Measurements from ENCODE around the gene STX8.
A peak's percentile ranks its signal among the peaks of the same experiment; 100 is the strongest.

The STX8 gene

DNA sequence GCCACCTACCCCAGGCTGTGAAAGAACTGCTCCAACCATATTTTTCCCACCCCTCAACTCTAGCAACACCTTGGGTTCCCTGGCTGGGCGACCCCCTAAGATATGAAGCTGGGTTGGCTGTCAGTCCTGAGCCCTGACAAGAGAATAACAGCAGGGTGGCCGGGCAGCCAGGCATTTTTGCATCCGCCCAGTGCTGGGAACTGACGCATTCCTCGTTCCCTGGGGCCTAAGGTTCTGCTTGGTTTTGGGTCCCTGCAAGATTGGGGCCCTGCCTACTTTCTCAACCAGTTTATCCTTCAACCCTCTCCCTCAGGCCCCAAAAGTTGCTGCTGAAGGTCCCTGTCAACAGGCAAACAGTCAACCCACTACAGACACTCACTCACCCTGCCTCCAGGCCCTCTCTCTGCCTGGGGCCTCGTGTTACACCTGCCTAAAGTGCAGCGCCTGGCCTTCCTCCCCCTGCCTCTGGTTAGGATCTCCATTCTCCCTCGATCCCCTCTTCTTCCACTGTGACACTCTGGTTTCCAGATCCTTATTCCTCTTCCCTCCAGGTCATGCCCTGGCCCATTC, 151.5 kb downstream of the STX8 start:
- peaks cover 3% of the 10 kb centered on the region for H3K4me1 ChIP-seq (ENCODE audit: control insufficient read depth, insufficient read depth, low read depth, low read length)
- H2BK5ac ChIP-seq (ENCODE audit: low read depth, low read length, poor library complexity, severe bottlenecking): no peak overlapping the region
- no peak overlapping the region for H3K4ac ChIP-seq (ENCODE audit: low read depth in 1 of 2, low read length in 2 of 2)
- H2BK12ac ChIP-seq (ENCODE audit: low read length in 2 of 2): no peak overlapping the region
- WGBS: 70% methylated on average over 8 of the region's 8 CpGs
- no peak for DNase-seq
- no peak overlapping the region for H3K4me3 ChIP-seq (ENCODE audit: insufficient read depth in 1 of 2, low read depth in 1 of 2, low read length in 2 of 2)
- no peaks in the 10 kb centered on the region for H3K9me3 ChIP-seq (ENCODE audit: control insufficient read depth, low read length)
- H3K23ac ChIP-seq (ENCODE audit: low read length in 2 of 2): no peak overlapping the region
- H2AFZ ChIP-seq (ENCODE audit: low read depth, low read length): no peak overlapping the region
- no peak overlapping the region for H2BK120ac ChIP-seq (ENCODE audit: low read depth, low read length)
- no peak overlapping the region for H4K8ac ChIP-seq (ENCODE audit: low read length)
- H4K91ac ChIP-seq (ENCODE audit: low read length): no peak overlapping the region
- H3K4me2 ChIP-seq (ENCODE audit: low read length, poor library complexity, severe bottlenecking): no peak overlapping the region
- H3K18ac ChIP-seq (ENCODE audit: low read depth in 1 of 2, low read length in 2 of 2): no peak overlapping the region
- no peak overlapping the region for H3K27ac ChIP-seq (ENCODE audit: low read length, poor library complexity, severe bottlenecking)
- no peaks in the 10 kb centered on the region for H3K27me3 ChIP-seq (ENCODE audit: control insufficient read depth in 1 of 2, insufficient read depth in 1 of 2, low read length in 2 of 2)
- no peaks in the 10 kb centered on the region for H3K79me1 ChIP-seq (replicated peaks; ENCODE audit: low read length, poor library complexity, severe bottlenecking)
- no peak overlapping the region for H3K9ac ChIP-seq (ENCODE audit: low read length)
- H3K36me3 ChIP-seq (ENCODE audit: control insufficient read depth in 1 of 2, insufficient read depth in 2 of 2, low read depth in 1 of 2, low read length in 2 of 2): no peaks in the 10 kb centered on the region
- H2AK5ac ChIP-seq (ENCODE audit: low read length, severe bottlenecking): no peak overlapping the region
- no peak overlapping the region for H2BK15ac ChIP-seq (ENCODE audit: low read depth, poor library complexity, severe bottlenecking)
- no peak overlapping the region for H3K14ac ChIP-seq (ENCODE audit: low read length in 2 of 2)

DNA sequence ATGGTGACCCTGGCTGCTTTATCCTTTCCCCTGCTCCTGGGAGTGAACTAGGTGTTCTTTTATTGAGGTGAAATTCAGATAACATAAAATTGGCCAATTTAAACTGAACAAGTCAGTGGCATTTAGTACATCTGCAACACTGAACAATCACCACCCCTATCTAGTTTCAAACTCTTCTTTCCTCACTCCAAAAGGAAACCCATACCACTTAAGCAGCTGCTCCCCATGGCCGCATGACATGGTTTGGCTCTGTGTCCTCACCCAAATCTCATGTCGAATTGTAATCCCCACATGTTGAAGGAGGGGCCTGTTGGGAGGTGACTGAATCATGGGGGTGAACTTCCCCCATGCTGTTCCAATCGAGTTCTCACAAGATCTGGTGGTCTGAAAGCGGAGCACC, 154.1 kb downstream of the STX8 start:
- H2BK12ac ChIP-seq (ENCODE audit: low read length in 2 of 2): no peak overlapping the region
- no peaks in the 10 kb centered on the region for H3K27me3 ChIP-seq (ENCODE audit: control insufficient read depth in 1 of 2, insufficient read depth in 1 of 2, low read length in 2 of 2)
- H4K8ac ChIP-seq (ENCODE audit: low read length): no peak overlapping the region
- H2BK120ac ChIP-seq (ENCODE audit: low read depth, low read length): no peak overlapping the region
- peaks cover 11% of the 10 kb centered on the region for H3K9me3 ChIP-seq (ENCODE audit: control insufficient read depth, low read length)
- no peak overlapping the region for H3K4me3 ChIP-seq (ENCODE audit: insufficient read depth in 1 of 2, low read depth in 1 of 2, low read length in 2 of 2)
- no peak overlapping the region for H2BK15ac ChIP-seq (ENCODE audit: low read depth, poor library complexity, severe bottlenecking)
- H3K36me3 ChIP-seq (ENCODE audit: control insufficient read depth in 1 of 2, insufficient read depth in 2 of 2, low read depth in 1 of 2, low read length in 2 of 2): no peaks in the 10 kb centered on the region
- no peak overlapping the region for H3K27ac ChIP-seq (ENCODE audit: low read length, poor library complexity, severe bottlenecking)
- no peak overlapping the region for H3K4me2 ChIP-seq (ENCODE audit: low read length, poor library complexity, severe bottlenecking)
- H2AK5ac ChIP-seq (ENCODE audit: low read length, severe bottlenecking): no peak overlapping the region
- DNase-seq: no peak
- H3K4me1 ChIP-seq (ENCODE audit: control insufficient read depth, insufficient read depth, low read depth, low read length): peaks cover 1% of the 10 kb centered on the region
- 99% methylated on average over 4 of the region's 4 CpGs for WGBS
- no peak overlapping the region for H3K9ac ChIP-seq (ENCODE audit: low read length)
- H3K14ac ChIP-seq (ENCODE audit: low read length in 2 of 2): no peak overlapping the region
- H2AFZ ChIP-seq (ENCODE audit: low read depth, low read length): no peak overlapping the region
- H3K18ac ChIP-seq (ENCODE audit: low read depth in 1 of 2, low read length in 2 of 2): no peak overlapping the region
- H2BK5ac ChIP-seq (ENCODE audit: low read depth, low read length, poor library complexity, severe bottlenecking): no peak overlapping the region
- H3K23ac ChIP-seq (ENCODE audit: low read length in 2 of 2): no peak overlapping the region
- H4K91ac ChIP-seq (ENCODE audit: low read length): no peak overlapping the region
- no peak overlapping the region for H3K4ac ChIP-seq (ENCODE audit: low read depth in 1 of 2, low read length in 2 of 2)
- H3K79me1 ChIP-seq (replicated peaks; ENCODE audit: low read length, poor library complexity, severe bottlenecking): no peaks in the 10 kb centered on the region

DNA sequence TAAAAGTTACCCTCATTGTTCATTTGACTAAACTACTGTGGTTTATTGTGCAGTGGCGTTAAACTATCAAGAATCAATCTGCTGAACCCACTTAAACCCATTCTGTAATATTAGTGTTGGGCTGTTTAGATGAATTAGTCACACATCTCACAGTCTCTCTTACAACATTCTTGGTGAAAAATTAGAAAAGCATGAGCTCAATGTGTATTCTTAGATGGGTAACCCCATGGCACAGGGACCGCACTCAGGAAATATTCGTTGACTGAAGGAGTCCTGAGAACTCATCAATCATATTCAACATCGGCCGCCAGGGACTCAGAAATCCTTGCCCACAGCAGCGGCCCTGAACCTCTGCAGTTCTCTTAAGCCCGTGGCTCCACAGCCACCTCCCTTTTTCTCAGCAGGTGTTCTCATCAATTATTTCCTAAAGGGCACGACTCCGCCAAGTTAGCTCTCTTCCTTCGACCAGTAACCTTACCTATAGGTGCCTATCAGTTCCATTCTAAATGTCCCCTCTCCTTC, 155.6 kb downstream of the STX8 start:
- Histone ChIP-seq H2BK120ac (ENCODE audit: low read depth, low read length) (no peak overlapping the region), H3K14ac (ENCODE audit: low read length in 2 of 2) (no peak overlapping the region), H4K8ac (ENCODE audit: low read length) (no peak overlapping the region), H3K4me1 (ENCODE audit: control insufficient read depth, insufficient read depth, low read depth, low read length) (peaks cover 1% of the 10 kb centered on the region), H2AFZ (ENCODE audit: low read depth, low read length) (no peak overlapping the region), H4K91ac (ENCODE audit: low read length) (no peak overlapping the region), H3K4me3 (ENCODE audit: insufficient read depth in 1 of 2, low read depth in 1 of 2, low read length in 2 of 2) (no peak overlapping the region), H3K9me3 (ENCODE audit: control insufficient read depth, low read length) (peaks cover 11% of the 10 kb centered on the region), H3K9ac (ENCODE audit: low read length) (no peak overlapping the region), H2BK15ac (ENCODE audit: low read depth, poor library complexity, severe bottlenecking) (no peak overlapping the region), H2AK5ac (ENCODE audit: low read length, severe bottlenecking) (no peak overlapping the region), H2BK5ac (ENCODE audit: low read depth, low read length, poor library complexity, severe bottlenecking) (no peak overlapping the region), H3K4ac (ENCODE audit: low read depth in 1 of 2, low read length in 2 of 2) (no peak overlapping the region), H3K79me1 (replicated peaks; ENCODE audit: low read length, poor library complexity, severe bottlenecking) (no peaks in the 10 kb centered on the region), H2BK12ac (ENCODE audit: low read length in 2 of 2) (no peak overlapping the region), H3K4me2 (ENCODE audit: low read length, poor library complexity, severe bottlenecking) (no peak overlapping the region), H3K36me3 (ENCODE audit: control insufficient read depth in 1 of 2, insufficient read depth in 2 of 2, low read depth in 1 of 2, low read length in 2 of 2) (no peaks in the 10 kb centered on the region), H3K27me3 (ENCODE audit: control insufficient read depth in 1 of 2, insufficient read depth in 1 of 2, low read length in 2 of 2) (no peaks in the 10 kb centered on the region), H3K18ac (ENCODE audit: low read depth in 1 of 2, low read length in 2 of 2) (no peak overlapping the region), H3K23ac (ENCODE audit: low read length in 2 of 2) (no peak overlapping the region), H3K27ac (ENCODE audit: low read length, poor library complexity, severe bottlenecking) (no peak overlapping the region)
- DNase-seq: peak; percentile 13
- 85% methylated on average over 9 of the region's 10 CpGs for WGBS

DNA sequence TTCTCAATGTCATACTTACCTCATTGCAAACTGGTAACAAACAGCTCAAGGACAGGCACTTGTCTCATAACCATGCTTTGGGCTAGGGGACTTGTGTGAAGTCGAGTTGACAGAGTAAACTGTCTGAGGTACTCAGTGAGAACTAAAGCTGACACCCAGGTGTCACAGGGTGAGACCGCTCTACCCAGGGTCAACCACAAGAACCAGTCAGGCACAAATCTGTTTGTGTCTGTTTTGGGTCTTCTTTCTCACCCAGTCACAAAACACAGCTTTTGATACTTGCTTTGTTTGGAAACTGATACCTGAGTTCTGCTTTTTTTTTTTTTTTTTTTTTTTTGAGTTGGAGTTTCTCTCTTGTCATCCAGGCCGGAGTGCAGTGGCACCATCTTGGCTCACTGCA, 161.1 kb downstream of the STX8 start:
- no peak overlapping the region for H3K9ac ChIP-seq (ENCODE audit: low read length)
- no peak for DNase-seq
- no peak overlapping the region for H2BK12ac ChIP-seq (ENCODE audit: low read length in 2 of 2)
- no peak overlapping the region for H2BK120ac ChIP-seq (ENCODE audit: low read depth, low read length)
- H3K36me3 ChIP-seq (ENCODE audit: control insufficient read depth in 1 of 2, insufficient read depth in 2 of 2, low read depth in 1 of 2, low read length in 2 of 2): no peaks in the 10 kb centered on the region
- no peaks in the 10 kb centered on the region for H3K79me1 ChIP-seq (replicated peaks; ENCODE audit: low read length, poor library complexity, severe bottlenecking)
- H2AK5ac ChIP-seq (ENCODE audit: low read length, severe bottlenecking): no peak overlapping the region
- H3K14ac ChIP-seq (ENCODE audit: low read length in 2 of 2): no peak overlapping the region
- H3K4ac ChIP-seq (ENCODE audit: low read depth in 1 of 2, low read length in 2 of 2): no peak overlapping the region
- no peaks in the 10 kb centered on the region for H3K27me3 ChIP-seq (ENCODE audit: control insufficient read depth in 1 of 2, insufficient read depth in 1 of 2, low read length in 2 of 2)
- no peak overlapping the region for H3K23ac ChIP-seq (ENCODE audit: low read length in 2 of 2)
- no peak overlapping the region for H3K4me2 ChIP-seq (ENCODE audit: low read length, poor library complexity, severe bottlenecking)
- WGBS: 93% methylated on average over 2 of the region's 3 CpGs
- H3K9me3 ChIP-seq (ENCODE audit: control insufficient read depth, low read length): peaks cover 11% of the 10 kb centered on the region
- no peak overlapping the region for H3K4me3 ChIP-seq (ENCODE audit: insufficient read depth in 1 of 2, low read depth in 1 of 2, low read length in 2 of 2)
- H2AFZ ChIP-seq (ENCODE audit: low read depth, low read length): no peak overlapping the region
- H2BK5ac ChIP-seq (ENCODE audit: low read depth, low read length, poor library complexity, severe bottlenecking): no peak overlapping the region
- no peaks in the 10 kb centered on the region for H3K4me1 ChIP-seq (ENCODE audit: control insufficient read depth, insufficient read depth, low read depth, low read length)
- no peak overlapping the region for H4K8ac ChIP-seq (ENCODE audit: low read length)
- no peak overlapping the region for H2BK15ac ChIP-seq (ENCODE audit: low read depth, poor library complexity, severe bottlenecking)
- no peak overlapping the region for H3K27ac ChIP-seq (ENCODE audit: low read length, poor library complexity, severe bottlenecking)
- H4K91ac ChIP-seq (ENCODE audit: low read length): no peak overlapping the region
- H3K18ac ChIP-seq (ENCODE audit: low read depth in 1 of 2, low read length in 2 of 2): no peak overlapping the region

Measured in mesenchymal stem cell (in vitro differentiated cells and primary cell).